ENCODE measurements around the gene IGSF3.

Gene IGSF3

GRCh38 chr1:116578581-116578980 lies 89.0 kb downstream of the IGSF3 start:
- TF ChIP-seq CTCF (IDR thresholded peaks at IDR 0.05; ENCODE audit: extremely low read depth, missing control alignments) = no peak
- no peak for DNase-seq (ENCODE audit: low spot score)

- no peak for TF ChIP-seq CTCF (IDR thresholded peaks at IDR 0.05; ENCODE audit: extremely low read depth, missing control alignments)
- DNase-seq (ENCODE audit: low spot score) = no peak
These were observed 89.7 kb downstream of the IGSF3 start for GRCh38 chr1:116577759-116578314.

GRCh38 chr1:116574581-116575291 lies 92.8 kb downstream of the IGSF3 start:
- DNase-seq (ENCODE audit: low spot score) = peak; percentile 76

GRCh38 chr1:116573431-116574095 lies 94.0 kb downstream of the IGSF3 start:
- no peak for TF ChIP-seq CTCF (IDR thresholded peaks at IDR 0.05; ENCODE audit: extremely low read depth, missing control alignments)
- no peak for DNase-seq (ENCODE audit: low spot score)

More at GRCh38 chr1:116574581-116575291, 92.8 kb downstream of the IGSF3 start:
- TF ChIP-seq CTCF (IDR thresholded peaks at IDR 0.05; ENCODE audit: extremely low read depth, missing control alignments) = peak; percentile 81

- DNase-seq (ENCODE audit: low spot score) = no peak
- no peak for TF ChIP-seq CTCF (IDR thresholded peaks at IDR 0.05; ENCODE audit: extremely low read depth, missing control alignments)
These were observed 94.6 kb downstream of the IGSF3 start for GRCh38 chr1:116572771-116573430.

- no peak for TF ChIP-seq CTCF (IDR thresholded peaks at IDR 0.05; ENCODE audit: extremely low read depth, missing control alignments)
- no peak for DNase-seq (ENCODE audit: low spot score)
These were observed 95.4 kb downstream of the IGSF3 start for GRCh38 chr1:116572099-116572498.

All from GM20000 (cell line).